H9 (cell line): Measurements from ENCODE around the gene HCRTR1. TPM values are rescaled to one million over a fixed set of nuclear protein-coding genes. Genes with fewer than 3 reads are reported as not detected.

Experiments used
- DNase-seq: peaks from one replicate; pipeline ENCODE4 v3.0.0-alpha.2; 2017
- H2AFZ ChIP-seq: one replicate; pipeline ENCODE4 v1.6.1; 2013; ENCODE audit warnings: mild to moderate bottlenecking, low read length, control low read depth, moderate library complexity
- H2AK5ac ChIP-seq: 2 replicates; pipeline ENCODE4 v1.6.1; 2013; ENCODE audit warnings: low read length, control low read depth, mixed read lengths; ENCODE audit not compliant: insufficient read length
- H2BK120ac ChIP-seq: one replicate; pipeline ENCODE4 v1.6.1; 2013; ENCODE audit warnings: low read depth, mild to moderate bottlenecking, low read length, control low read depth, inconsistent platforms; ENCODE audit not compliant: poor library complexity, severe bottlenecking
- H2BK12ac ChIP-seq: 2 replicates; pipeline ENCODE4 v1.6.1; 2013; ENCODE audit warnings: low read length, control low read depth, mixed read lengths, low read depth; ENCODE audit not compliant: insufficient read length
- H2BK15ac ChIP-seq: 2 replicates; pipeline ENCODE4 v1.6.1; 2013; ENCODE audit warnings: low read depth, low read length, control low read depth
- H2BK20ac ChIP-seq: one replicate; pipeline ENCODE4 v1.6.1; 2013; ENCODE audit warnings: low read depth, mild to moderate bottlenecking, low read length, control low read depth, inconsistent platforms; ENCODE audit not compliant: poor library complexity, severe bottlenecking
- H2BK5ac ChIP-seq: 2 replicates; pipeline ENCODE4 v1.6.1; 2013; ENCODE audit warnings: low read length, control low read depth, mixed read lengths; ENCODE audit not compliant: insufficient read length
- H3K14ac ChIP-seq: 2 replicates; pipeline ENCODE4 v1.6.1; 2013; ENCODE audit warnings: low read length, control low read depth; ENCODE audit not compliant: insufficient read depth
- H3K18ac ChIP-seq: 2 replicates; pipeline ENCODE4 v1.6.1; 2013; ENCODE audit warnings: low read depth, mild to moderate bottlenecking, mixed read lengths, low read length, control low read depth; ENCODE audit not compliant: insufficient read length
- H3K23ac ChIP-seq: 2 replicates; pipeline ENCODE4 v1.6.1; 2013; ENCODE audit warnings: low read length, control low read depth, mixed read lengths, low read depth; ENCODE audit not compliant: insufficient read length
- H3K23me2 ChIP-seq: 2 replicates; pipeline ENCODE4 v1.6.1; 2013; ENCODE audit warnings: low read depth, mild to moderate bottlenecking, mixed read lengths, low read length, control low read depth; ENCODE audit not compliant: insufficient read length, poor library complexity, severe bottlenecking
- H3K27ac ChIP-seq: 2 replicates; pipeline ENCODE4 v1.5.1; 2013; ENCODE audit warnings: low read length, control low read depth, mixed read lengths, low read depth; ENCODE audit not compliant: insufficient read length
- H3K27me3 ChIP-seq: 2 replicates; pipeline ENCODE4 v1.6.1; 2013; ENCODE audit warnings: low read length, control low read depth, inconsistent platforms; ENCODE audit not compliant: insufficient read depth
- H3K4ac ChIP-seq: 2 replicates; pipeline ENCODE4 v1.6.1; 2013; ENCODE audit warnings: low read depth, mild to moderate bottlenecking, control low read depth, inconsistent platforms, low read length, moderate library complexity
- H3K4me1 ChIP-seq: 2 replicates; pipeline ENCODE4 v1.6.1; 2013; ENCODE audit warnings: low read length, control low read depth, inconsistent platforms; ENCODE audit not compliant: insufficient read depth
- H3K4me2 ChIP-seq: 2 replicates; pipeline ENCODE4 v1.6.1; 2013; ENCODE audit warnings: low read length, control low read depth, mixed read lengths; ENCODE audit not compliant: insufficient read length, insufficient read depth
- H3K56ac ChIP-seq: 2 replicates; pipeline ENCODE4 v1.6.1; 2013; ENCODE audit warnings: low read depth, mild to moderate bottlenecking, mixed read lengths, low read length, control low read depth; ENCODE audit not compliant: insufficient read length
- H3K79me1 ChIP-seq: 2 replicates; pipeline ENCODE4 v1.6.1; 2013; ENCODE audit warnings: low read depth, mild to moderate bottlenecking, moderate library complexity, low read length, control low read depth, inconsistent platforms; ENCODE audit not compliant: insufficient read depth, poor library complexity, severe bottlenecking
- H3K79me2 ChIP-seq: 2 replicates; pipeline ENCODE4 v1.6.1; 2013; ENCODE audit warnings: low read length, control low read depth, inconsistent platforms; ENCODE audit not compliant: insufficient read depth
- H3K9ac ChIP-seq: 2 replicates; pipeline ENCODE4 v1.6.1; 2013; ENCODE audit warnings: low read length, control low read depth, mixed read lengths; ENCODE audit not compliant: insufficient read length; ENCODE audit errors: extremely low read depth
- H3K9me3 ChIP-seq: one replicate; pipeline ENCODE4 v1.6.1; 2013; ENCODE audit warnings: low read depth, low read length, inconsistent platforms; ENCODE audit not compliant: control insufficient read depth
- H3T11ph ChIP-seq: one replicate; pipeline ENCODE4 v1.6.1; 2013; ENCODE audit warnings: mild to moderate bottlenecking, low read length, control low read depth, inconsistent platforms
- H4K20me1 ChIP-seq: one replicate; pipeline ENCODE4 v1.6.1; 2013; ENCODE audit not compliant: control insufficient read depth, insufficient read length, insufficient read depth
- H4K5ac ChIP-seq: 2 replicates; pipeline ENCODE4 v1.6.1; 2013; ENCODE audit warnings: low read depth, mild to moderate bottlenecking, mixed read lengths, low read length, control low read depth; ENCODE audit not compliant: insufficient read length
- H4K8ac ChIP-seq: replicated peaks from 2 replicates; pipeline ENCODE4 v1.6.1; 2013; ENCODE audit warnings: low read length, control low read depth, mixed read lengths, low read depth; ENCODE audit not compliant: insufficient read length
- H4K91ac ChIP-seq: 2 replicates; pipeline ENCODE4 v1.6.1; 2013; ENCODE audit warnings: low read depth, mild to moderate bottlenecking, moderate library complexity, mixed read lengths, low read length, control low read depth; ENCODE audit not compliant: insufficient read length
- H3K27ac Mint-ChIP-seq, 3 experiments: 2 replicates in 2 of 3; 3 replicates in 1 of 3; pipeline ENCODE4 v1.8.0; 2020 to 2021; ENCODE audit warnings: mixed read lengths in 3 of 3, mild to moderate bottlenecking in 1 of 3, moderate library complexity in 1 of 3
- H3K27me3 Mint-ChIP-seq: 2 replicates; pipeline ENCODE4 v1.8.0; 2021; ENCODE audit warnings: low read depth, mild to moderate bottlenecking, moderate library complexity, mixed read lengths
- H3K36me3 Mint-ChIP-seq, 3 experiments: 2 replicates in 2 of 3; 3 replicates in 1 of 3; pipeline ENCODE4 v1.8.0; 2020 to 2021; ENCODE audit warnings: low read depth in 3 of 3, mixed read lengths in 3 of 3; ENCODE audit not compliant: insufficient read depth in 1 of 3
- H3K4me1 Mint-ChIP-seq, 2 experiments: 2 replicates each; pipeline ENCODE4 v1.8.0; 2020; ENCODE audit warnings: mixed read lengths in 2 of 2
- H3K4me3 Mint-ChIP-seq, 2 experiments: 2 replicates in 1 of 2; 3 replicates in 1 of 2; pipeline ENCODE4 v1.8.0; 2020 to 2021; ENCODE audit warnings: mild to moderate bottlenecking in 2 of 2, mixed read lengths in 2 of 2, moderate library complexity in 1 of 2
- H3K9me3 Mint-ChIP-seq, 2 experiments: 2 replicates in 1 of 2; 3 replicates in 1 of 2; pipeline ENCODE4 v1.8.0; 2020; ENCODE audit warnings: mild to moderate bottlenecking in 2 of 2, mixed read lengths in 2 of 2, moderate library complexity in 1 of 2
- CTCF ChIP-seq: fragments of 200-600 bp; sonication (generic); conservative IDR thresholded peaks from 3 replicates; pipeline ENCODE4 v1.8.0; 2021; ENCODE audit warnings: antibody characterized with exemption, mild to moderate bottlenecking
- WGBS: extraction: QIAGEN DNeasy Blood & Tissue Kit; methylation state at CpG from one replicate; pipeline ENCODE4 v1.1.7; 2013; ENCODE audit warnings: missing lambda C conversion rate, low lambda C conversion rate, mixed read lengths; ENCODE audit not compliant: insufficient read length; ENCODE audit errors: extremely low coverage; 5-methylcytosine and 5-hydroxymethylcytosine counted together
- total RNA-seq: library from RNA; stranded (reverse); gene quantifications from 2 replicates; pipeline ENCODE4 v1.2.1, GENCODE V29; 2021

HCRTR1 gene
- total RNA-seq, 1 experiment from 2014 or later = not detected

GRCh38 chr1:31628931-31629556, 11.6 kb downstream of the HCRTR1 start:
- H2BK12ac ChIP-seq = no peak overlapping the region
- peaks cover 7 to 16% of the 10 kb centered on the region in 2 experiments for H3K4me1 Mint-ChIP-seq
- no peak overlapping the region for H2AK5ac ChIP-seq
- no peak overlapping the region for H4K8ac ChIP-seq
- no peak for TF ChIP-seq CTCF
- no peak overlapping the region for H3K18ac ChIP-seq
- WGBS = no CpG with 5 or more reads among the region's 6 CpGs
- no peaks in the 10 kb centered on the region for H3K27me3 ChIP-seq
- H3K27ac Mint-ChIP-seq = no peak overlapping the region
- H2BK15ac ChIP-seq = no peak overlapping the region
- no peak overlapping the region for H2BK20ac ChIP-seq
- H2BK120ac ChIP-seq = no peak overlapping the region
- no peak overlapping the region for H3K4me2 ChIP-seq
- H4K91ac ChIP-seq = no peak overlapping the region
- no peaks in the 10 kb centered on the region for H4K20me1 ChIP-seq
- no peak overlapping the region for H2BK5ac ChIP-seq
- H3K36me3 Mint-ChIP-seq = peaks cover 5 to 30% (median 24%) of the 10 kb centered on the region in 3 experiments; a peak in 6 of 7 replicates
- no peak overlapping the region for H3K23ac ChIP-seq
- no peak overlapping the region for H3K56ac ChIP-seq
- H4K5ac ChIP-seq = no peak overlapping the region
- no peaks in the 10 kb centered on the region for H3K79me1 ChIP-seq
- no peaks in the 10 kb centered on the region for H3K79me2 ChIP-seq
- H3K27ac ChIP-seq = no peak overlapping the region
- no peak overlapping the region for H3K9ac ChIP-seq
- H3K14ac ChIP-seq = no peak overlapping the region
- no peaks in the 10 kb centered on the region for H3K9me3 ChIP-seq
- H3K4me3 Mint-ChIP-seq = no peak overlapping the region
- H2AFZ ChIP-seq = no peak overlapping the region
- no peak overlapping the region for H3T11ph ChIP-seq
- no peaks in the 10 kb centered on the region for H3K23me2 ChIP-seq
- no peaks in the 10 kb centered on the region for H3K4me1 ChIP-seq
- H3K4ac ChIP-seq = no peak overlapping the region
- H3K27me3 Mint-ChIP-seq = no peaks in the 10 kb centered on the region
- H3K9me3 Mint-ChIP-seq = no peaks in the 10 kb centered on the region
- DNase-seq = no peak
